Stimulated activated CD4-positive, alpha-beta T cell treated with anti-CD3 and anti-CD28 coated beads, Interleukin-2, amount 100 ng/mL, for 48 hours (primary cell): Measurements from ENCODE around the gene C20orf173.

ENCODE experiments used
- DNase-seq, 2 donors: peaks; one replicate each; pipeline ENCODE4 v3.0.0-alpha.2; 2020

Gene C20orf173

DNA sequence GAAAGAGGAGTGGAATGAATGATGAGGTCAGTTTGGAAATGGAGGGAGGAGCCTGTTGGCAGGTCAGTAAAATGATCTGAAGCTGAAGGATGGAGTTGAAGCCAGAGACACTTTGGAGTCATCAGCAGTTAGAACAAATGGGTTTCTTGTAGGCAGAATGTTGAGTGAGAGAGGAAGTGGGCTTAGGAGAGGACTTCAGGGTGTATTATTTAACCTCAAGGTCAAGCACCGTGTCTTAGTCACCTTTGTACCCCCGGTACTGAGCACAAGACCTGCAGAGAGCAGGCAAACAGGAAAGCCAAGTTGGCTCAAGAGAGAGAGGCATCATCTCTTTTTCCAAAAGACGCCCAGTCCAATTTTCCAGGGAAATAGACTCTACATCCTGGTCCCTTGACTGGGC lies 23.3 kb downstream of the C20orf173 start:
- DNase-seq, result no peak

DNA sequence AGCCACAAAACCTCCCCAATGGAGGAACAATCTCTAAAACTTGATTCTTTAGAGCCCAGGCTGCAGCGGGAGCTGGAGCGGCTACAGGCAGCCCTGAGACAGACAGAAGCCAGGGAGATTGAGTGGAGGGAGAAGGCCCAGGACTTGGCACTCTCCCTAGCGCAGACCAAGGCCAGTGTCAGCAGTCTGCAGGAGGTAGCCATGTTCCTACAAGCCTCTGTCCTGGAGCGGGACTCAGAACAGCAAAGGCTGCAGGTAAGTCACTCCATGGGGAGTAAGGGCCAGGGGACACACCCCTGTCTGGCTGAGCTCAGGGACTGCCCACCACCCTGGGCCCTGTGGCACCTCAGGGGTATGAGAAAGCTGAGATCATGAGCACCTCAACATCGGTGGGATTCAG lies 24.7 kb downstream of the C20orf173 start:
- DNase-seq, result no peak

DNA sequence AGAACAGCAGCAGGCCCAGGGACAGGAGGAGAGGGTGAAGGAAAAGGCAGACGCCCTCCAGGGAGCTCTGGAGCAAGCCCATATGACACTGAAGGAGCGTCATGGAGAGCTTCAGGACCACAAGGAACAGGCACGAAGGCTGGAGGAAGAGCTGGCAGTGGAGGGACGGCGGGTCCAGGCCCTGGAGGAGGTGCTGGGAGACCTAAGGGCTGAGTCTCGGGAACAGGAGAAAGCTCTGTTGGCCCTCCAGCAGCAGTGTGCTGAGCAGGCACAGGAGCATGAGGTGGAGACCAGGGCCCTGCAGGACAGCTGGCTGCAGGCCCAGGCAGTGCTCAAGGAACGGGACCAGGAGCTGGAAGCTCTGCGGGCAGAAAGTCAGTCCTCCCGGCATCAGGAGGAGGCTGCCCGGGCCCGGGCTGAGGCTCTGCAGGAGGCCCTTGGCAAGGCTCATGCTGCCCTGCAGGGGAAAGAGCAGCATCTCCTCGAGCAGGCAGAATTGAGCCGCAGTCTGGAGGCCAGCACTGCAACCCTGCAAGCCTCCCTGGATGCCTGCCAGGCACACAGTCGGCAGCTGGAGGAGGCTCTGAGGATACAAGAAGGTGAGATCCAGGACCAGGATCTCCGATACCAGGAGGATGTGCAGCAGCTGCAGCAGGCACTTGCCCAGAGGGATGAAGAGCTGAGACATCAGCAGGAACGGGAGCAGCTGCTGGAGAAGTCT lies 25.5 kb downstream of the C20orf173 start:
- DNase-seq, result no peak

GRCh38 chr20:35503281-35503680 lies 26.2 kb downstream of the C20orf173 start:
- DNase-seq, result no peak

GRCh38 chr20:35502352-35502751 lies 27.1 kb downstream of the C20orf173 start:
- DNase-seq, result no peak

- DNase-seq, result no peak
These were observed 30.2 kb downstream of the C20orf173 start for GRCh38 chr20:35499271-35499670.

DNA sequence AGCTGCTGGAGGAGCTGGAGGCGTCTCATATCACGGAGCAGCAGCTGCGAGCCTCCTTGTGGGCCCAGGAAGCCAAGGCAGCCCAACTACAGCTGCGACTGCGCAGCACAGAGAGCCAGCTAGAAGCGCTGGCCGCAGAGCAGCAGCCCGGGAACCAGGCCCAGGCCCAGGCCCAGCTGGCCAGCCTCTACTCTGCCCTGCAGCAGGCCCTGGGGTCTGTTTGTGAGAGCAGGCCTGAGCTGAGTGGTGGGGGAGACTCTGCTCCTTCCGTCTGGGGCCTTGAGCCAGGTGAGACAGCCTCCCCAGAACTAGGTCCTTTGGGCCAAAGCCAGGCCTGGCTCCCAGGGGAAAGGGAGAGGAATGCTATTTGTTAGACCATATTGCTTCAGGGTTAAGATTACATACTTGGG lies 31.7 kb downstream of the C20orf173 start:
- no peak for DNase-seq

DNA sequence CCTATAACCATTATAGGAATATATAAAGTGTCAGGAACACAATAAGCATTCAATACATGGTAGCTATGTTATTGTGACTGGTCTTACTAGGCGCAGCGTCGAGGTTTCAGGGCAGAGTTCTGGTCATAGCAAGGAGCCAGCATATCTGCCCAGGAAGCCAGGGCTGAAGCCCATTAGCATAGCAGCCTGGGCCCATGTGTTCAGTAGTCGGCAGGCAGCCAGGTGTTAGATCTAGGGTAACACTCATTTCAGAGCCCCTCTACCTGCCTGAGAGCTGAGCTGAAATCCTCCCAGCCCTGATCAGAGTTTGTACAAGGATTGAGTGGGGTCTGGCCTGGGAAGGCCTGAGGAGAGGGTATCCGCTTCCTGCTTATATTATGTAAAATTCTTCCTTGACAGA lies 32.1 kb downstream of the C20orf173 start:
- no peak for DNase-seq

- DNase-seq, result no peak
These were observed 33.0 kb downstream of the C20orf173 start for GRCh38 chr20:35496481-35496880.

GRCh38 chr20:35492352-35492751 lies 37.1 kb downstream of the C20orf173 start:
- no peak for DNase-seq

DNA sequence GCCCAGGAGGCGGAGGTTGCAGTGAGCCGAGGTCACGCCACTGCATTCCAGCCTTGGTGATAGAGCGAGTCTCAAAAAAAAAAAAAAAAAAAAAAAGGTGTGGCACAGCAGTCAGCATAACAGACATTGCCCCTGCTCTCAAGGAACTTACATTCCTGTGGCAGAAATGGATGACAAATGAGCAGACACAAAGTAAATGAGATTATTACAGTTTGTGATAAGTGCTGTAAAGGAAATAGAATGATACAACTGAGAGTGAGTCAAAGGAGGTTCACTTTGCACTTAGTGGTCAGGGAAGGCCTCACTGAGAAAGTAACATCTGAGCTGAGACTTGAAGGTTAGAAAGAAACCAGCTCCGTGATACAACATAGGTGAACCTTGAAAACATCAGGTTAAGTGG lies 37.6 kb downstream of the C20orf173 start:
- no peak for DNase-seq

GRCh38 chr20:35490736-35491181 lies 38.7 kb downstream of the C20orf173 start:
- peak; percentile 32 to 34 for DNase-seq

GRCh38 chr20:35489717-35490116 lies 39.7 kb downstream of the C20orf173 start:
- DNase-seq, result no peak

DNA sequence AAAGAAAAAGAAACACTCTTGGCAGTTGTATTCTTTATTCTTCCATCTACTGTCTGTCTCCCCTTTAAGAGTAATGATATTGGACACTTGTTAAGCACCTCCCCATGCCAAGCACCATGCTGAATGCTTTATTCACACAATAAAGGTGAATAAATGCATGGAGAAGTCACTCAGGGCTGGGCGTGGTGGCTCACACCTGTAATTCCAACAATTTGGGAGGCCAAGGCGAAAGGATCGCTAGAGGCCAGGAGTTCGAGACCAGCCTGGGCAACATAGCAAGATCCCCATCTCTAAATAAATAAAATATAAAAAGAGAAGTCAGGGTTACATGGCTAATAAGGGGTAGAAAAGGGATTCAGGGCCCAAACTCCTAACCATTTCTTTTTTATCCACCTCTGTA lies 42.0 kb downstream of the C20orf173 start:
- DNase-seq, result no peak

- no peak for DNase-seq
These were observed 49.7 kb downstream of the C20orf173 start for GRCh38 chr20:35479798-35480197.

- DNase-seq, result no peak
These were observed 50.5 kb downstream of the C20orf173 start for GRCh38 chr20:35478804-35479472.
